B cell (primary cell): Measurements from ENCODE around the gene PITPNM1. TPM values are rescaled to one million over a fixed set of nuclear protein-coding genes. Genes with fewer than 3 reads are reported as not detected.

Experiments
- ATAC-seq: fragments of 200-7000 bp; cut with Tn5 transposase; one replicate; pipeline ENCODE4 v1.10.0; 2021; ENCODE audit warnings: low read depth, mild to moderate bottlenecking, moderate number of reproducible peaks, moderate library complexity
- CTCF ChIA-PET: fragments of 350-600 bp; sonication (Branson Sonifier 250); formaldehyde crosslinking; loops from one replicate; lab custom pipeline; 2021; ENCODE audit warnings: antibody characterized with exemption, inconsistent platforms; lab: Charles Lee
- POLR2A ChIA-PET: fragments of 350-600 bp; sonication (Branson Sonifier 250); formaldehyde crosslinking; loops from one replicate; lab custom pipeline; 2021; ENCODE audit warnings: antibody characterized with exemption; lab: Charles Lee
- DNase-seq: peaks from one replicate; pipeline ENCODE4 v3.0.0; 2013
- H2AFZ ChIP-seq: 2 replicates; pipeline ENCODE4 v1.6.1; 2012; ENCODE audit warnings: mild to moderate bottlenecking, low read depth, low read length; ENCODE audit not compliant: insufficient read depth, poor library complexity, severe bottlenecking
- H3K27ac ChIP-seq, 2 donors: 1 replicate in 1 of 2; 2 replicates in 1 of 2; pipeline ENCODE4 v1.5.1; 2012 to 2013; ENCODE audit warnings: low read length in 2 of 2, mild to moderate bottlenecking in 2 of 2, moderate library complexity in 1 of 2
- H3K27me3 ChIP-seq, 4 experiments: fragments of 200-600 bp in 1 of 4; sonication (generic) in 1 of 4; replicated peaks in 1 of 4; 1 replicate in 2 of 4; 2 replicates in 2 of 4; pipeline versions ENCODE4 v1.6.1 to v1.7.0; 2013 to 2016; ENCODE audit warnings: low read length in 3 of 4, mild to moderate bottlenecking in 2 of 4, mixed read lengths in 1 of 4, moderate library complexity in 1 of 4; ENCODE audit not compliant: insufficient read depth in 4 of 4, control insufficient read depth in 3 of 4; ENCODE audit errors: control extremely low read depth in 1 of 4
- H3K36me3 ChIP-seq, 2 experiments: replicated peaks in 1 of 2; 1 replicate in 1 of 2; 2 replicates in 1 of 2; pipeline versions ENCODE4 v1.6.1 to v1.7.1; 2013; ENCODE audit warnings: low read length in 1 of 2; ENCODE audit not compliant: insufficient read depth in 2 of 2, control insufficient read depth in 1 of 2; ENCODE audit errors: control extremely low read depth in 1 of 2, extremely low read depth in 1 of 2
- H3K4me1 ChIP-seq, 2 donors: fragments of 200-600 bp in 1 of 2; sonication (generic) in 1 of 2; 1 replicate in 1 of 2; 2 replicates in 1 of 2; pipeline versions ENCODE4 v1.5.1 to v1.6.1; 2013 to 2017; ENCODE audit warnings: low read length in 2 of 2; ENCODE audit not compliant: control insufficient read depth in 2 of 2, insufficient read depth in 2 of 2
- H3K4me2 ChIP-seq: replicated peaks from 2 replicates; pipeline ENCODE3; 2012; ENCODE audit warnings: mild to moderate bottlenecking, low read depth, low read length; ENCODE audit not compliant: poor library complexity, severe bottlenecking
- H3K4me3 ChIP-seq, 5 experiments: fragments of 200-600 bp in 1 of 5; sonication (generic) in 1 of 5; 1 replicate in 3 of 5; 2 replicates in 2 of 5; pipeline versions ENCODE4 v1.5.1 to v1.7.0; 2011 to 2016; ENCODE audit warnings: low read length in 4 of 5, mild to moderate bottlenecking in 4 of 5, low read depth in 2 of 5, control low read depth in 1 of 5, moderate library complexity in 1 of 5; ENCODE audit not compliant: insufficient read depth in 1 of 5; ENCODE audit errors: control extremely low read depth in 1 of 5, extremely low read depth in 1 of 5
- H3K79me2 ChIP-seq: fragments of 200-600 bp; sonication (generic); one replicate; pipeline ENCODE4 v1.6.0; 2016; ENCODE audit warnings: low read length; ENCODE audit not compliant: control insufficient read depth, insufficient read depth
- H3K9ac ChIP-seq: fragments of 200-600 bp; sonication (generic); 2 replicates; pipeline ENCODE4 v1.6.1; 2017; ENCODE audit warnings: mild to moderate bottlenecking, low read length, moderate library complexity
- H3K9me3 ChIP-seq, 3 donors: one replicate each; pipeline versions ENCODE4 v1.6.1 to v1.7.1; 2013; ENCODE audit warnings: low read length in 2 of 3; ENCODE audit not compliant: control insufficient read depth in 2 of 3, insufficient read depth in 1 of 3; ENCODE audit errors: control extremely low read depth in 1 of 3
- H4K20me1 ChIP-seq: 2 replicates; pipeline ENCODE4 v1.6.0; 2012; ENCODE audit warnings: mild to moderate bottlenecking, low read length; ENCODE audit not compliant: insufficient read depth, control insufficient read depth, poor library complexity, severe bottlenecking
- H3K27ac Mint-ChIP-seq: one replicate; pipeline ENCODE4 v1.8.0; 2021; ENCODE audit warnings: mixed read lengths
- H3K27me3 Mint-ChIP-seq: one replicate; pipeline ENCODE4 v1.8.0; 2021; ENCODE audit warnings: mixed read lengths
- H3K4me1 Mint-ChIP-seq: one replicate; pipeline ENCODE4 v1.8.0; 2021; ENCODE audit warnings: mixed read lengths
- H3K4me3 Mint-ChIP-seq: one replicate; pipeline ENCODE4 v1.8.0; 2021; ENCODE audit warnings: mixed read lengths
- H3K9me3 Mint-ChIP-seq: one replicate; pipeline ENCODE4 v1.8.0; 2022; ENCODE audit warnings: mixed read lengths; ENCODE audit not compliant: insufficient read depth
- EZH2 ChIP-seq: IDR thresholded peaks from 2 replicates; pipeline ENCODE4 v1.6.1; 2012; ENCODE audit warnings: borderline replicate concordance, low read depth, mild to moderate bottlenecking, moderate library complexity, low read length; ENCODE audit not compliant: insufficient read depth, poor library complexity, severe bottlenecking
- WGBS: methylation state at CpG from one replicate; pipeline ENCODE4 v1.1.5; 2013; ENCODE audit warnings: missing lambda C conversion rate; ENCODE audit not compliant: insufficient coverage; 5-methylcytosine and 5-hydroxymethylcytosine counted together
- intact Hi-C: fragments of 100-400 bp; cut with micrococcal nuclease; formaldehyde crosslinking; loops from one replicate; pipeline ENCODE4 v1.10.0; 2022
- polyA plus RNA-seq: library from polyadenylated mRNA; depleted of rRNA; stranded (reverse); fragments of >200 nt; gene quantifications from 2 replicates; pipeline ENCODE4 v1.2.3, GENCODE V29; 2012
- total RNA-seq, 2 donors: library from RNA; stranded (reverse); fragments of 120-200 nt in 1 of 2; gene quantifications; 1 replicate in 1 of 2; 2 replicates in 1 of 2; pipeline versions ENCODE4 v1.2.3 to v1.2.4, GENCODE V29; 2013 to 2022
- TF ChIP-seq, protein P1 (sequence below): fragments of 200-600 bp; IDR thresholded peaks from one replicate; pipeline ENCODE4 v1.8.0; 2022; ENCODE audit warnings: antibody characterized with exemption, mild to moderate bottlenecking

The PITPNM1 gene
- total and polyA plus RNA-seq, 2 donors (not counting 1 experiment from before 2014, with no cell fraction given): 152 to 166 TPM

GRCh38 chr11:67453816-67454732 lies 51.1 kb downstream of the PITPNM1 start:
- Histone ChIP-seq H3K4me1 (peaks cover 55 to 89% of the 10 kb centered on the region in 2 donors), H3K4me2 (peak overlapping the region; percentile 25), H2AFZ (no peak overlapping the region), H3K27me3 (no peaks in the 10 kb centered on the region), H3K36me3 (no peaks in the 10 kb centered on the region), H3K9ac (no peak overlapping the region), H3K79me2 (peaks cover 73% of the 10 kb centered on the region), H3K27ac (no peak overlapping the region), H3K9me3 (no peaks in the 10 kb centered on the region), H3K4me3 (no peak overlapping the region), H4K20me1 (no peaks in the 10 kb centered on the region)
- Mint-ChIP-seq H3K27me3 (no peaks in the 10 kb centered on the region), H3K4me1 (peaks cover 43% of the 10 kb centered on the region), H3K27ac (no peak overlapping the region), H3K9me3 (no peaks in the 10 kb centered on the region), H3K4me3 (no peak overlapping the region)
- TF ChIP-seq, protein P1, sequence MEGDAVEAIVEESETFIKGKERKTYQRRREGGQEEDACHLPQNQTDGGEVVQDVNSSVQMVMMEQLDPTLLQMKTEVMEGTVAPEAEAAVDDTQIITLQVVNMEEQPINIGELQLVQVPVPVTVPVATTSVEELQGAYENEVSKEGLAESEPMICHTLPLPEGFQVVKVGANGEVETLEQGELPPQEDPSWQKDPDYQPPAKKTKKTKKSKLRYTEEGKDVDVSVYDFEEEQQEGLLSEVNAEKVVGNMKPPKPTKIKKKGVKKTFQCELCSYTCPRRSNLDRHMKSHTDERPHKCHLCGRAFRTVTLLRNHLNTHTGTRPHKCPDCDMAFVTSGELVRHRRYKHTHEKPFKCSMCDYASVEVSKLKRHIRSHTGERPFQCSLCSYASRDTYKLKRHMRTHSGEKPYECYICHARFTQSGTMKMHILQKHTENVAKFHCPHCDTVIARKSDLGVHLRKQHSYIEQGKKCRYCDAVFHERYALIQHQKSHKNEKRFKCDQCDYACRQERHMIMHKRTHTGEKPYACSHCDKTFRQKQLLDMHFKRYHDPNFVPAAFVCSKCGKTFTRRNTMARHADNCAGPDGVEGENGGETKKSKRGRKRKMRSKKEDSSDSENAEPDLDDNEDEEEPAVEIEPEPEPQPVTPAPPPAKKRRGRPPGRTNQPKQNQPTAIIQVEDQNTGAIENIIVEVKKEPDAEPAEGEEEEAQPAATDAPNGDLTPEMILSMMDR: no peak
- no peak for TF ChIP-seq EZH2
- DNase-seq (no peak), ATAC-seq (peak; percentile 14)
- intact Hi-C loops: no loop called here
- WGBS: 77% methylated on average over 12 of the region's 21 CpGs
- ChIA-PET POLR2A (interaction anchor here (1.0 to 2.4 kb wide), 3 partner anchors 11 to 17 kb away, joined by 3 to 7 read pairs (median 3); partner anchors contain the start of gene PTPRCAP), CTCF (interaction anchor here (1.3 to 2.3 kb wide), 2 partner anchors 15 to 16 kb away, joined by 3 to 7 read pairs; partner anchors contain the start of genes PTPRCAP and TMEM134)
